ENCODE measurements around the gene RABEPK. TPM values are rescaled to one million over a fixed set of nuclear protein-coding genes. Genes with fewer than 3 reads are reported as not detected.

Gene RABEPK
- total RNA-seq, 2 donors from 2014 or later, result 22.9 to 31.9 TPM

DNA sequence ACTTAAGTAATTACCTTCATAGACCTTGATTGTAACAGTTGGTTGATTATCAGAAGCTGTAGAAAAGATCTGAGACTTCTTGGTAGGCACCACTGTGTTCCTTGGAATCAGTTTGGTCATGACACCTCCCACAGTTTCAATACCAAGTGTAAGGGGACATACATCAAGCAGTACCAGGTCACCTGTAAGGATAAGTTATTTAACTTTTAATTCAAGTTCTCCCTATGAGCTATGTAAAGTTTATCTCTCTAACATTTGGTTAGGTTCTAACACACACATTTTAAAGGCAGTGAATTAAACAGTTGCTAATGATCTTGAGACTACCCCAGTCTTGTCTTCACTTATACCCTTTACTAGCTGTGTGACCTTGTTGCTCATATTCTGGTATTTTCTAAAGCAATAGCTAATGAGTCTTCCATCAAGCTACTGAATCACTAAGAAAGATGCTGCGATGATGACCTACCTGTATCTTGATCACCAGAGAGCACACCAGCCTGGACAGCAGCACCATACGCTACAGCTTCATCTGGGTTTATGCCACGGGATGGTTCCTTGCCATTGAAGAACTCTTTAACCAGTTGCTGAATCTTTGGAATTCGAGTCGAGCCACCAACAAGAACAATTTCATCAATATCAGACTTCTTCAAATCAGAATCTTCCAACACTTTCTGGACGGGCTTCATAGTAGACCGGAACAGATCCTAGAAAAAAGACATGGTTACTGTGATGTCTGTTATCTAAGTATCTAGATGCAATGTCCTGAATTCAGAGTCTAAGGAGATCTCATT is 38.0 kb downstream of the RABEPK start:
- no peaks in the 10 kb centered on the region for H3K9me3 Mint-ChIP-seq
- H3K27ac Mint-ChIP-seq, result peak overlapping the region; percentile 67 to 100
- peaks cover 45 to 67% of the 10 kb centered on the region in 2 donors for H3K36me3 Mint-ChIP-seq
- ATAC-seq (no peak), DNase-seq (ENCODE audit: low spot score in 2 of 2) (no peak)

DNA sequence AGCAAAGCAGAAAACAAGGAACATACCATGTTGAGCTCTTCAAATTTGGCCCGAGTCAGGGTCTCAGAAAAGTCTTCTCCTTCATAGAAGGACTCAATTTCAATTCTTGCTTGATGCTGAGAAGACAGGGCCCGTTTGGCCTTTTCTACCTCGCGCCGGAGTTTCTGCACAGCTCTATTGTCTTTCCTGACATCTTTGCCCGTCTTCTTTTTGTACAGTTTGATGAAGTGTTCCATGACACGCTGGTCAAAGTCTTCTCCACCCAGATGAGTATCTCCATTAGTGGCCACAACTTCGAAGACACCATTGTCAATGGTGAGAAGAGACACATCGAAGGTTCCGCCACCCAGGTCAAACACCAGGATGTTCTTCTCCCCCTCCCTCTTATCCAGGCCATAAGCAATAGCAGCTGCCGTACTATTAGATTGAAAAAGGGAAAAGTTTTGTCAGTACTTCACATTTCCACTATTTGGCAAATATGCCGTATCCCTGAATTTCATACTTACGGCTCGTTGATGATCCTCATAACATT is 38.6 kb downstream of the RABEPK start:
- Mint-ChIP-seq H3K9me3 (no peaks in the 10 kb centered on the region), H3K27ac (peak overlapping the region; percentile 67 to 100), H3K36me3 (peaks cover 45 to 67% of the 10 kb centered on the region in 2 donors)
- DNase-seq (ENCODE audit: low spot score in 2 of 2) (no peak), ATAC-seq (no peak)

DNA sequence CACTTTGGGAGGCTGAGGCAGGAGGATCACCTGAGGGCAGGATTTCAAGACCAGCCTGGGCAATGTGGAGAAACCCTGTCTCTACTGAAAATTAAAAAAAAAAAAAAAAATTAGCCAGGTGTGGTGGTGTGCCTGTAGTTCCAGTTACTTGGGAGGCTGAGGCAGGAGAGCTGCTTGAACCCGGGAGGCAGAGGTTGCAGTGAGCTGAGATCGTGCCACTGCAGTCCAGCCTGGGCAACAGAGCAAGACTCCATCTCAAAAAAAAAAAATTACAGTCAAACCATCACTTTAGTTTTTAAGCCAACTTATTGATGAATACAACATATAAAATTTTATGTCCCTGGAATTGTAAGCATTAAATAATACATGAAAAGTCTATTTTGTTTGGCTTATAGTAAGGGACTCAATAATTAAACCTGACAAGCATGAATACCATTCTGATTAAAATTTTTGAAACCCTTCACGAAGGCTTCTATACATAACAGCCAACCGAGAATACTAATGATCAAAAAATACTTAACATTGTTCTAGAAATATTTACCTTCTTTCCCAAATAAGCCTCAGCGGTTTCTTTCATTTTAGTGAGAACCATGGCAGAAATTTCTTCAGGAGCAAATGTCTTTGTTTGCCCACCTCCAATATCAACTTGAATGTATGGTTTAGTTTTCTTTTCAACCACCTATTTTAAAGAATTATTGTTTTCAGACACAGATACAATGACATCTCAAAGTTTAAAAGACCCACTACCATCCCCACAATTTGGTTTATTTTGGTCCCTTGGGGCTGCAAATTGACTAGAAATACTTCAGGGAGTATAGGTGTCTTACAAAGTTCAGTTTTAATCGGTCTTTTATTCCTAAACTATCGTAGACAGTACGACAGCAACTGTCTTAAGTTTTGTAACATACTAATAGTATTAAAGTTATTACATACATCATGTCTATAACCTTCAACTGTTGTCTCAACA is 39.6 kb downstream of the RABEPK start:
- Mint-ChIP-seq H3K9me3 (no peaks in the 10 kb centered on the region), H3K27ac (peak overlapping the region; percentile 98 to 100), H3K36me3 (peaks cover 45 to 67% of the 10 kb centered on the region in 2 donors)
- DNase-seq (ENCODE audit: low spot score in 2 of 2) (no peak), ATAC-seq (no peak)

DNA sequence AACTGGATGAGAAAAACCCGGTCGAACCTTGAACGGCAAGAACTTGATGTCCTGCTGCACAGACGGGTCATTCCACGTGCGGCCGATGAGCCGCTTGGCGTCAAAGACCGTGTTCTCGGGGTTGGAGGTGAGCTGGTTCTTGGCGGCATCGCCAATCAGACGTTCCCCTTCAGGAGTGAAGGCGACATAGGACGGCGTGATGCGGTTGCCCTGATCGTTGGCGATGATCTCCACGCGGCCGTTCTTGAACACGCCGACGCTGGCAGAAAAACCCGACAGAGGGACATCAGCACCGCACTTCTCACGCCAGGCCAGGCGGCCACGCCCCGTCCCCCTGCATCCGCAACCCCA is 40.3 kb downstream of the RABEPK start:
- no peaks in the 10 kb centered on the region for H3K9me3 Mint-ChIP-seq
- H3K36me3 Mint-ChIP-seq, result peaks cover 41 to 62% of the 10 kb centered on the region in 2 donors
- H3K27ac Mint-ChIP-seq, result peak overlapping the region; percentile 98 to 100
- DNase-seq (ENCODE audit: low spot score in 2 of 2), result peak in 1 of 2 donors; percentile 46
- ATAC-seq, result peak in 1 of 2 donors; percentile 3

DNA sequence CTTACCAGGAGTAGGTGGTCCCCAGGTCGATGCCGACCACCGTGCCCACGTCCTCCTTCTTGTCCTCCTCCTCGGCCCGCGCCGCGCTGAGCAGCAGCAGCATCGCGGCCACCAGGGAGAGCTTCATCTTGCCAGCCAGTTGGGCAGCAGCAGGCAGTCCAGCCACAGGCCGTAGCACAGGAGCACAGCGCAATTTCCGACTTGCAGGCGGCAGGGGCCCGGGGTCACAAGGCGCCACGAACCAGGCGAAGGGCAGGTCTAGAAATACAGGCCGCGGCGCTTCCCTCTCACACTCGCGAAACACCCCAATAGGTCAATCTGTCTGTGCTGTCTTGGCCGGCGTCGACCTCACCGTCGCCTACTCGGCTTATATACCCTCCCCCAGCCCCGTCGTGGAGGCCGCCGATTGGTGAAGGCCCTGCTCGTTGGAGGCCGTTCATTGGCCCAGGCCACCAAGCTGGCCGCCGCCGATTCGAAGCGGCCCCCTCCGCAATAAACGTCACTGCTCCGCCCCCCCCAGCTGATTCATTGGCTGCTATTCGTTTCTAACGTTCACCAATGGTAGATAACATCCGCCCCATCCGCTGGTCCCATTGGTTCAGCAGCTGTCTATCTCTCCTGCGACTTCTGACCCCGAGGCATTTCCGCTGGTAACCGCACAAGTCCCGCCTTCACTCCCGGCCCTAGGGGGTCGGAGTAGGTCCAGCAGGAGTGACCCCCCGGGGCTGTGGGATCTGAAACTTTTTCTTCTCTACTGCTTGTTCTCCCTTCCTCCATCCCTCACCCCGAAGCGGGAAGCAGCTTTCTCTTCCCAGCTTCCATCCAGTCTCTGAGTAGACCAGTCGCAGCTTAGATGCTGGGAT is 40.9 kb downstream of the RABEPK start, which contains the start of gene HSPA5:
TSS of gene HSPA5 (minus strand) at position 344 of the 863 bp plus-strand sequence. CDS start at position 127, 217 bp downstream.
- peaks cover 38 to 58% of the 10 kb centered on the region in 2 donors for H3K36me3 Mint-ChIP-seq
- no peaks in the 10 kb centered on the region for H3K9me3 Mint-ChIP-seq
- H3K27ac Mint-ChIP-seq, result peak within 1 kb of the TSS; percentile 98 to 100
- peak; percentile 97 to 100 for DNase-seq (ENCODE audit: low spot score in 2 of 2)
- peak; percentile 90 to 93 for ATAC-seq

DNA sequence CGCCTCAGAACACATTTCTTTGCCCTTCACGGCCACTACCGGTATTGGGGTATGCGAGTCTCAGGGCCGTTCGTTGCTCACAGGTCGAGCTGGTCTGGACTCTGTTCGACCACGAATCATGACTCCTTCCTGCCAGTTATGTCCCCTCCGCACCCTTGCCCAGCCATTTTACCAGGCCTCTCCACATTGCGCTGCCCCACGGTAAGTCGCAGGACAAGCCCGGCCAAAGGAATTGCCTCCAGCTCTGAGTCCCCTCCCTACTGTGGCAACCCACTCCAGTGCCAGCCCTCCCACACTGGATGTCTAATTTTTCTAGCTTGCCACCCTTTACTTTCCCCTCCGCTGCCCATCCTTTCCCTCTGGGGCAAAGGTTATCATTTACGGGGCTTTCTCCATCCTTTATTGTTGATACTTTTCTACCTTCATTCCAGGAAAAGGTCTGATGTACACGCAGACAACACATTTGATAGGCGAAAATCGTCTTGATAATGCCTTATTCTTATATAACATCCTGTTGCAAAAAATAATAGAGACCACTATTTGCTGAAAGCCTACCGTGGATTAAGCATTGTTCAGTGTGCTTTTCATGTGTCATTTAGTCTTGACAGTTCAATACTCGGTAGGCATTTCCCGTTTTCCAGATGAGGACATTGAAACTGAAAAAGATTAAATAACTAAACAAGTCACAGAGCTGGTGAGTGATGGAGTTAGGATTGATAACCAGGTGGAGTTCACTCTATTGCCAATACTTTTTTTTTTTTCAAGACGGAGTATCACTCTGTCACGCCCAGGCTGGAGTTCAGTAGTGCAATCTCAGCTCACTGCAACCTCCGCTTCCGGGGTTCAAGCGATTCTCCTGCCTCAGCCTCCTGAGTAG is 41.8 kb downstream of the RABEPK start:
- H3K9me3 Mint-ChIP-seq, result no peaks in the 10 kb centered on the region

DNA sequence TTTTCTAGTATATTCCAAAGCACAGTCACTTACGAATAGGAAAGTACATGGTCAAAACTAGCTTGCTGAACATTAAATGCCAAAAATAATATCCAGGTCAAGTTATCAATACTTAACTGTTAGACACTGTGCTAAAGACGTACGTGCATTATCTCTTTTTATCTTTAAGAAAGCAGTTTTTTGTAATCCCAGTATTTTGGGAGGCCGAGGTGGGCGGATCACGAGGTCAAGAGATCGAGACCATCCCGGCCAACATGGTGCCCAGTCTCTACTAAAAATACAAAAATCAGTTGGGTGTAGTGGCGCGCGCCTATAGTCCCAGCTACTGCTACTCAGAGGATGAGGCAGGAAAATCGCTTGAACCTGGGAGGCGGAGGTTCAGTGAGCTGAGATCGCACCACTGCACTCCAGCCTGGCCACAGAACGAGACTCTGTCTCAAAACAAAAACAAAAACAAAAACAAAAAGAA is 43.5 kb downstream of the RABEPK start:
- no peaks in the 10 kb centered on the region for H3K9me3 Mint-ChIP-seq
- H3K27ac Mint-ChIP-seq, result peak overlapping the region; percentile 72 to 98
- ATAC-seq, result no peak
- DNase-seq (ENCODE audit: low spot score in 2 of 2), result no peak
- H3K36me3 Mint-ChIP-seq, result peaks cover 22 to 32% of the 10 kb centered on the region in 2 donors

More for the DNA sequence above, 41.8 kb downstream of the RABEPK start:
- ATAC-seq, result peak; percentile 4 to 5
- DNase-seq (ENCODE audit: low spot score in 2 of 2), result no peak
- Mint-ChIP-seq H3K27ac (peak overlapping the region; percentile 98 to 100), H3K36me3 (peaks cover 30 to 49% of the 10 kb centered on the region in 2 donors)

DNA sequence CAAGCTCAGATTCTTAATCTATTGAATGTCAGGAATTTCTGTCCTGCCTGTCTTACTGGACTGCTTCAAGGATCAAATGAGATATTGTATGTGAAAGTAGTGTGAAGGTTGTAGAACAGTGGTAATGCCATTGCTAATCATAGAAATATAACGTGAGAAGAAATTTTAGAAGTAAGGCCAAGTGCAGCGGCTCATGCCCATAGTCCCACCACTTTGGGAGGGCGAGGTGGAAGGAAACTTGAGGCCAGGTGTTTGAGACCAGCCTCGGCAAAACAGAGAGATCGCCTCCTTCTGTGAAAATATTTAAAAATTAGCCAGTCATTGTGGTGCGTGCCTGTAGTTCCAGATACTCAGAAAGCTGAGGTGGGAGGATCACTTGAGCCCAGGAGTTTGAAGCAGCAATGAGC is 45.9 kb downstream of the RABEPK start:
- ATAC-seq (no peak), DNase-seq (ENCODE audit: low spot score in 2 of 2) (no peak)
- no peak overlapping the region for H3K27ac Mint-ChIP-seq
- peaks cover 9 to 11% of the 10 kb centered on the region in 2 donors for H3K36me3 Mint-ChIP-seq
- H3K9me3 Mint-ChIP-seq, result no peaks in the 10 kb centered on the region

DNA sequence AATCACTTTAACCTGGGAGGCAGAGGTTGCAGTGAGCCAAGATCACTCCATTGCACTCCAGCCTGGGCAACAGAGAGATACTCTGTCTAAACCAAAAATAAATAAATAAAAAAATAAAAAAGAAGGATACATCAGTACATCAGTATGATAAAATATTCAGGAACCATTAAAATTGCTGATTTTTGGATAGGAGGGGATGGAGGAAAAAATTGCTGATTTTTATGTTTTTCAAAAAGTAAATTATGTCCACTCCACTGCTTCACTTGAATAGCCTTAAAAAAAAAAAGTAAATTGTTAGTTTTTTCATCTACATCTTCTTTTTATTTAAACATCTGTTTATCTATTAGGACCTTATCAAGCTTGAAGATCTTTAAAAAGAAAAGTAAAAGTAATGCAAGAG is 53.9 kb downstream of the RABEPK start:
- DNase-seq (ENCODE audit: low spot score in 2 of 2) (no peak), ATAC-seq (no peak)
- no peaks in the 10 kb centered on the region for H3K36me3 Mint-ChIP-seq
- H3K27ac Mint-ChIP-seq, result no peak overlapping the region
- no peaks in the 10 kb centered on the region for H3K9me3 Mint-ChIP-seq

DNA sequence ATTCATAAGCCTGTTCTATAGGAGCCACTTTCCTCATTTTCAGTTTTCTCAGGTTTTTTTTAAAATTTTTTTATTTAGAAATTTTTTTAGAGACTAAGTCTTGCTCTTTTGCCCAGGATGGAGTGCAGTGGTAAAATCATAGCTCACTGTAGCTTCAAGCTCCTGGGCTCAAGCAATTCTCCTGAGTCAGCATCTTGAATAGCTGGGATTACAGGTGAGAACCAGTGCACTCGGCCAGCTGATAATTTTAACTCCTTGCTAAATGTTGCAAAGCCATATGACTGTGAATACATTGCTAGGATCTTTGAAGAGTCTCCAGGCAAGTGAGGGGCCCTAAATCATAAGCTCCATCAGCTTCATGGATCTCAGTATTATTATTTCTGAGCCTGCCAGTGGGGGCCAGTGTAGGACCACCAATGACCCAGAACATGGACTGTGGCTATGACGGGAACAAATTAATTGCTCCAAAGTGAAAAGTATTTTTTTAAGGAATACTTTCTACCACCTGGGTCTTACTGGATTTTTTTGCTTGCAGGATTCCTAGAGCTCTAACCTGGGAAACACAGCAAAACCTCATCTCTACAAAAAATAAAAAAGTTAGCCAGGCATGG is 55.5 kb downstream of the RABEPK start:
- no peak for DNase-seq (ENCODE audit: low spot score in 2 of 2)
- peaks cover 0 to 3% of the 10 kb centered on the region in 2 donors for H3K9me3 Mint-ChIP-seq
- ATAC-seq, result peak; percentile 34 to 43

DNA sequence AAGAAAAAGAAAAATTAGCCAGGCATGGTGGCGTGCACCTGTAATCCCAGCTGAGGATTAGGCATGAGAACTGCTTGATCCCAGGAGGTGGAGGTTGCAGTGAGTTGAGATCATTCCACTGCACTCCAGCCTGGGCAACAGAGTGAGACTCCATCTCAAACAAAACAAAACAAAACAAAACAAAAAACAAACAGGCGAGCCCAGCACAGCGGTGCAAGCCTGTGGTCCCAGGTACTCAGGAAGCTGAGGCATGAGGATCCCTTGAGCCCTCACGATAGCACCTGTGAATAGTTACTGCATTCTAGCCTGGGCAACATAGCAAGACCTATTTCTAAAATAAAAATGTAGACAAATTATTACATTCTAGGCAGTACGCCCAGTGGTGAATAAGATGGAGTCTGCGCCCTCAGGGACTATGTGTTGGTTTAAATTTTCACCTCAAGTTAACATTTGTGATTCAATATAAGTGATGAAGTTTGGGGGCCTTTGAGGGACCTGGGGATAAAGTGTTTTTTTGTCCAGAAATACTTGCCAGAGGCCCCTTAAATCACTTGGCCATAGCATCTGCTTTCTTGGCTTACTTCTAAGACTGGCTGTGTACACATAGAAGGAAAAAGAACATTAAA is 57.9 kb downstream of the RABEPK start:
- DNase-seq (ENCODE audit: low spot score in 2 of 2) (no peak), ATAC-seq (no peak)
- H3K36me3 Mint-ChIP-seq, result peaks cover 14 to 18% of the 10 kb centered on the region in 2 donors
- no peak overlapping the region for H3K27ac Mint-ChIP-seq
- H3K9me3 Mint-ChIP-seq, result peaks cover 0 to 3% of the 10 kb centered on the region in 2 donors

More for the DNA sequence above, 55.5 kb downstream of the RABEPK start:
- H3K36me3 Mint-ChIP-seq, result peaks cover 4 to 5% of the 10 kb centered on the region in 2 donors
- no peak overlapping the region for H3K27ac Mint-ChIP-seq

DNA sequence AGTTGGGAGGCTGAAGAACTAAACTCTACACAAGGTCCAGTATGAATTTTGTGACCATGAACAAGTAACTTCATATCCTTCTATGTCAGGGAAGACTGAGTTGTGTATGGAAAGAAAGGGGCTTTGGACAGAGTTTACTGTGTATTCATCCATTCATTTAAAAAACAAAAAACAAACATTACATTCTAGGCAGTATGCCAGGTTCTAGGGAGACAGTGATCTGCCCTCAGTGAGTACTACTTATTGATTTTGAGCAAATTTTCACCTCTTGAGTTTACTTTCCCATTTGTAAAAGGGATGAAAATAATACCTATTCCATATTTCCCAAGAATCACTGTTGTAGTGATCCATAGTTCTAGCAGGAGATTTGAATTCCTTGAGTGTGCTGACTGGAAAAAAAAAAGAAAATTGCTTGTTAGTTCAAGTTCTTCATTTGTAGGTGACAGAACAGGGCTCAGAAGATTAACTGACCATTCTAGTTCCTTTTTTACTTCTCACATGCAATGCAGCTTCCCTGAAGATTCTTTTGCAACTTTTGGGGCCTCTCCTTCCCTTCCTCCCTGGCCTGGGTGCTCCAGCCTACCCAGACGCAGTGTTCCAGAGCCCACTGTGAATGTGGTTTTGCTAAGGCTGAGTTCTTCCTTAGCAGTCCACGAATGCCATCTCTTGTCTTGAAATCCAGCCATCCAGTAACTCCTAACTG is 58.6 kb downstream of the RABEPK start:
- Mint-ChIP-seq H3K36me3 (peaks cover 14 to 21% of the 10 kb centered on the region in 2 donors), H3K27ac (no peak overlapping the region), H3K9me3 (peaks cover 0 to 3% of the 10 kb centered on the region in 2 donors)
- ATAC-seq (no peak), DNase-seq (ENCODE audit: low spot score in 2 of 2) (no peak)

DNA sequence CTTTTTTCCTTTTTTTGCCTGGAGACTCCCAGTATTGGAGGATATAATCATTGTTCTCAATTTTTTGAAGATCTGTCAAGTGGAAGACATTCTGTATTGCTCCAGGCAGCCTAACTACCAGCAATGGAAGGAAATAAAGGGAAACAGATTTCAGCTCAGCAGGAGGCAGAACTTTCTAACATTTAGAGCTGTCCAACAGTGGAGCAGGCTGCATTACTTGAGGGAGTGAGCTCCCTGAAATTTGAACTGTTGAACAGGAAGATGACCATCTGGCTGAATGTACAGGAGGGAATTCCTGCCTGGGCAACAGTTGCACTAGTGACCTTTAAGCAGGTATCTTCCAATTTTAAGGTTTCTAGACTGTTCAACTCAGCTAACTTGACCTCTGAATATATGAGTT is 60.2 kb downstream of the RABEPK start:
- ATAC-seq (no peak), DNase-seq (ENCODE audit: low spot score in 2 of 2) (no peak)
- peaks cover 14 to 25% of the 10 kb centered on the region in 2 donors for H3K36me3 Mint-ChIP-seq
- H3K9me3 Mint-ChIP-seq, result peaks cover 0 to 3% of the 10 kb centered on the region in 2 donors
- H3K27ac Mint-ChIP-seq, result peak overlapping the region; percentile 94 to 96
